Heart left ventricle (tissue), 16 donors: ENCODE results near the gene AHDC1. TPM values are rescaled to one million over a fixed set of nuclear protein-coding genes. Genes with fewer than 3 reads are reported as not detected.

ENCODE experiments used
- ATAC-seq, 4 donors: fragments of 200-7000 bp; cut with Tn5 transposase; one replicate each; pipeline ENCODE4 v1.9.1; 2020 to 2022; ENCODE audit warnings: moderate library complexity in 4 of 4, mild to moderate bottlenecking in 3 of 4, moderate number of reproducible peaks in 1 of 4
- DNase-seq, 5 donors: peaks; one replicate each; pipeline ENCODE4 v3.0.0-alpha.2; 2020
- H3K27ac ChIP-seq, 12 donors: fragments of 200-600 bp; sonication (generic) in 4 of 12; one replicate each; pipeline versions ENCODE4 v1.5.0 to v1.8.0; 2016 to 2022; ENCODE audit warnings: mild to moderate bottlenecking in 2 of 12
- H3K27me3 ChIP-seq, 9 donors: fragments of 200-600 bp; sonication (generic) in 2 of 9; one replicate each; pipeline versions ENCODE4 v1.5.1 to v1.8.0; 2016 to 2022; ENCODE audit warnings: mild to moderate bottlenecking in 3 of 9
- H3K36me3 ChIP-seq, 9 donors: fragments of 200-600 bp; sonication (generic) in 2 of 9; one replicate each; pipeline versions ENCODE4 v1.5.0 to v1.8.0; 2018 to 2022; ENCODE audit warnings: mild to moderate bottlenecking in 2 of 9
- H3K4me1 ChIP-seq, 12 donors: fragments of 200-600 bp; sonication (generic) in 4 of 12; one replicate each; pipeline versions ENCODE4 v1.5.0 to v1.8.0; 2016 to 2022; ENCODE audit warnings: mild to moderate bottlenecking in 3 of 12
- H3K4me3 ChIP-seq, 12 donors: fragments of 200-600 bp; sonication (generic) in 4 of 12; one replicate each; pipeline versions ENCODE4 v1.5.0 to v1.8.0; 2017 to 2022; ENCODE audit warnings: mild to moderate bottlenecking in 9 of 12, moderate library complexity in 4 of 12
- H3K9me3 ChIP-seq, 12 donors: fragments of 200-600 bp; sonication (generic) in 4 of 12; one replicate each; pipeline versions ENCODE4 v1.5.0 to v1.8.0; 2016 to 2022; ENCODE audit warnings: mild to moderate bottlenecking in 1 of 12
- CTCF ChIP-seq, 12 donors: fragments of 200-600 bp; sonication (generic) in 4 of 12; IDR thresholded peaks; one replicate each; pipeline versions ENCODE4 v1.5.0 to v1.8.0; 2018 to 2022; ENCODE audit warnings: antibody characterized with exemption in 12 of 12, mild to moderate bottlenecking in 5 of 12
- POLR2A ChIP-seq, 2 donors: fragments of 450-650 bp; IDR thresholded peaks; one replicate each; pipeline ENCODE4 v1.6.1; 2017; ENCODE audit warnings: antibody characterized with exemption in 2 of 2, mild to moderate bottlenecking in 2 of 2, moderate library complexity in 2 of 2
- WGBS, 4 donors: extraction: QIAGEN DNeasy Blood & Tissue Kit in 2 of 4; methylation state at CpG; one replicate each; pipeline versions ENCODE4 v1.1.5 to v1.1.7; 2013 to 2018; 5-methylcytosine and 5-hydroxymethylcytosine counted together
- intact Hi-C, 10 donors: fragments of 100-400 bp; cut with DNase I; formaldehyde crosslinking; loops; one replicate each; pipeline versions ENCODE4 v1.11.1 to v1.14.2; 2022
- polyA plus RNA-seq, 2 donors: library from polyadenylated mRNA; stranded (reverse); fragments of 200-250 nt; gene quantifications; one replicate each; pipeline ENCODE4 v1.2.3, GENCODE V29; 2013
- total RNA-seq, 9 donors: library from RNA; depleted of rRNA in 2 of 9; stranded (reverse); fragments of >200 nt in 2 of 9; fragmentation: NEBNext Ultra II Directional in 3 of 9; extraction: Animal tissue kit (Norgen Biotek cat#: 25700) in 3 of 9; gene quantifications; one replicate each; pipeline versions ENCODE4 v1.1.0 to v1.2.4, GENCODE V29; 2016 to 2023
- donor health status: ischemic (EF 13 %, LVEDD 7.1; RV severe dilation, severe dysfunction).
- donor health status: healthy with polysubstance abuse.
- donor health status: DM: no; HTN: yes; CAD: no.
- donor health status: DM: no; HTN: no; CAD: no.
- donor health status: ischemic (EF 25% LVEDD 6.9; RV normal size, moderate dysfunction).
- donor health status: ischemic (EF 25% LVEDD 5.7; RV mildly dilated, moderate dysfunction).
- donor health status: healthy.
- donor health status: DM: yes; HTN: yes; CAD: no.
- donor health status: ischemic (EF 35%, LVEDD 5.7; RV mildly dilated, moderate dysfunction).
- donor health status: nonischemic (EF 11% LVEDD 7.7; RV severe dilation, severe dysfunction).
- donor health status: DM: yes; HTN: yes; CAD: no.
- donor health status: PGD.
- donor health status: ischemic (EF 29% LVEDD 5.4; RV normal size, mild dysfunction).
- donor health status: nonischemic (EF 23%, LVEDD 6.1; RV moderate dilation, normal function).

AHDC1 gene
- total and polyA plus RNA-seq, 11 donors, result 25.8 to 50.2 (median 42.1) TPM

- DNase-seq (peak; percentile 77 to 87 (median 79)), ATAC-seq (peak; percentile 8 to 57 (median 18))
- H3K4me1 ChIP-seq, result peaks cover 12 to 94% (median 87%) of the 10 kb centered on the region in 12 donors
- 13 to 28% (median 24%) methylated on average over 3 of the region's 3 CpGs for WGBS, 4 donors
- H3K36me3 ChIP-seq, result peaks cover 0 to 8% (median 0%) of the 10 kb centered on the region in 9 donors
- peak overlapping the region in 5 of 12 donors; percentile 7 to 100 (median 40) for H3K4me3 ChIP-seq
- TF ChIP-seq CTCF (IDR thresholded peaks at IDR 0.05) (no peak), POLR2A (IDR thresholded peaks at IDR 0.05) (no peak)
- no peaks in the 10 kb centered on the region for H3K9me3 ChIP-seq
- no peaks in the 10 kb centered on the region for H3K27me3 ChIP-seq
- intact Hi-C loops, result loop anchor here in 2 of 10 donors (2.0 to 5.0 kb wide), 2 partner anchors 21 to 36 kb away; no protein-coding TSS in a partner anchor
- H3K27ac ChIP-seq, result peak overlapping the region in 11 of 12 donors; percentile 93 to 99 (median 98)
Observed at GRCh38 chr1:27598295-27598687, 5.7 kb downstream of the AHDC1 start.

- no peak for TF ChIP-seq POLR2A (IDR thresholded peaks at IDR 0.05)
- no peak for TF ChIP-seq CTCF (IDR thresholded peaks at IDR 0.05)
- no peaks in the 10 kb centered on the region for H3K9me3 ChIP-seq
- intact Hi-C loops, result loop anchor here in 2 of 10 donors (2.0 to 5.0 kb wide), 2 partner anchors 21 to 35 kb away; no protein-coding TSS in a partner anchor
- peak in 1 of 5 donors; percentile 55 for DNase-seq
- H3K4me3 ChIP-seq, result peak overlapping the region in 4 of 12 donors; percentile 7 to 84 (median 36)
- peaks cover 0 to 8% (median 0%) of the 10 kb centered on the region in 9 donors for H3K36me3 ChIP-seq
- ATAC-seq, result no peak
- H3K27me3 ChIP-seq, result no peaks in the 10 kb centered on the region
- WGBS, 4 donors, result 30 to 54% (median 40%) methylated on average over 7 of the region's 7 CpGs
- peaks cover 12 to 100% (median 93%) of the 10 kb centered on the region in 12 donors for H3K4me1 ChIP-seq
- peak overlapping the region in 10 of 12 donors; percentile 3 to 99 (median 98) for H3K27ac ChIP-seq
Observed at GRCh38 chr1:27597516-27598294, 6.2 kb downstream of the AHDC1 start.

GRCh38 chr1:27596986-27597385 lies 7.0 kb downstream of the AHDC1 start:
- peaks cover 16 to 100% (median 97%) of the 10 kb centered on the region in 12 donors for H3K4me1 ChIP-seq
- TF ChIP-seq CTCF (IDR thresholded peaks at IDR 0.05), result no peak
- no peak for TF ChIP-seq POLR2A (IDR thresholded peaks at IDR 0.05)
- peak overlapping the region in 9 of 12 donors; percentile 3 to 99 (median 98) for H3K27ac ChIP-seq
- WGBS, 4 donors, result 46 to 59% (median 53%) methylated on average over 4 of the region's 4 CpGs
- H3K4me3 ChIP-seq, result no peak overlapping the region
- DNase-seq (peak in 1 of 5 donors; percentile 12), ATAC-seq (no peak)
- peaks cover 0 to 8% (median 0%) of the 10 kb centered on the region in 9 donors for H3K36me3 ChIP-seq
- no peaks in the 10 kb centered on the region for H3K27me3 ChIP-seq
- no peaks in the 10 kb centered on the region for H3K9me3 ChIP-seq
- intact Hi-C loops, result loop anchor here in 1 of 10 donors (5.0 kb wide), 1 partner anchor 35 kb away; no protein-coding TSS in a partner anchor

- no peaks in the 10 kb centered on the region for H3K27me3 ChIP-seq
- ATAC-seq, result peak in 1 of 4 donors; percentile 13
- WGBS, 4 donors, result 17 to 31% (median 26%) methylated on average over 8 to 9 of the region's 9 CpGs
- H3K9me3 ChIP-seq, result no peaks in the 10 kb centered on the region
- no peak overlapping the region for H3K4me3 ChIP-seq
- H3K36me3 ChIP-seq, result peaks cover 0 to 8% (median 0%) of the 10 kb centered on the region in 9 donors
- no peak for TF ChIP-seq CTCF (IDR thresholded peaks at IDR 0.05)
- H3K27ac ChIP-seq, result peak overlapping the region in 8 of 12 donors; percentile 24 to 99 (median 53)
- DNase-seq, result peak in 3 of 5 donors; percentile 32 to 51 (median 41)
- H3K4me1 ChIP-seq, result peaks cover 21 to 100% (median 97%) of the 10 kb centered on the region in 12 donors
- intact Hi-C loops, result loop anchor here in 1 of 10 donors (5.0 kb wide), 1 partner anchor 34 kb away; no protein-coding TSS in a partner anchor
Observed at GRCh38 chr1:27596261-27596660, 7.7 kb downstream of the AHDC1 start.
